GM18517 (cell line): Measurements from ENCODE around the gene C20orf202.
"Not testable (repeated sequence)": the region's sequence is repeated elsewhere in the genome, so short reads cannot be mapped to it uniquely, and the experiment has no call there.

ENCODE experiments used
- ATAC-seq: cut with Tn5 transposase; IDR thresholded peaks from one replicate; pipeline ENCODE4 v1.9.1; 2021; ENCODE audit warnings: mild to moderate bottlenecking, moderate library complexity; ENCODE audit not compliant: unreplicated experiment

The C20orf202 gene

GRCh38 chr20:1207293-1207878, 4.1 kb downstream of the C20orf202 start:
- no peak for ATAC-seq

GRCh38 chr20:1209447-1210387, 6.5 kb downstream of the C20orf202 start:
- ATAC-seq = no peak

DNA sequence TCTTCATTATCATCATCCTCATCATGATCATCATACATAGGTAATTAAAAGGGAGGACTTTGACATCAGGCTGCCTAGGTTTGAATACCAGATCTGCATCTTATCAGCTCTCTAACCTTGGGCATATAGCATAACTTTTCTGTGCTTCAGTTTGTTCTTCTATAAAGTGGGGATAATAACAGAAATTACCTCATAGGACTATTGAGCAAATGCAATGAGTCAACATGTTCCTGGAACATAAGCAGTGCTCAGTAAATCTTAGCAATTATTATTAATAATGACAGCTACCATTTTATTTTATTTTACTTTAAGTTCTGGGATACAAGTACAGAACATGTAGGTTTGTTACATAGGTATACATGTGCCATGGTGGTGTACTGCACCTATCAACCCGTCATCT, 7.2 kb downstream of the C20orf202 start:
- ATAC-seq = no peak

DNA sequence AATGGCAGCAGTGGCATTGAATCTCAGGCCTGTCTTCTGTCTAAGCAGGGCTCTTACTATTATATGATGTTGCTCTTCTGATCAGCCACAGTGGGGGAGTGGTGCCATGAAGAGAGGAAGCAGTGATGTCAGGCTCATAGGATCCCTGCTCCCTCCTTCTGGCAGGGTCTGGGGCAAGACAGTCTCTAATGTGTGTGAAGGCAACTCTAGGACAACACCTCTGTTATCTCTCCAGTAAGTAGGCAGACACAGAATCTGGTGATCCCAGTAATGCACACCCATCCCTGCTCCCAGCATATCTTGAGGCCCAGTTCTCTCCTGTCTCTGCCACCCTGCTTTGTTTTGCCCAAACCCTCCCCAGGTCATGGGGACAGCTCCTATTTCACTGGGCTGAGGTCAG, 8.8 kb downstream of the C20orf202 start:
- ATAC-seq = no peak

GRCh38 chr20:1212607-1213396, 9.5 kb downstream of the C20orf202 start:
- no peak for ATAC-seq

- no peak for ATAC-seq
Observed at GRCh38 chr20:1214838-1215261, 11.6 kb downstream of the C20orf202 start.

DNA sequence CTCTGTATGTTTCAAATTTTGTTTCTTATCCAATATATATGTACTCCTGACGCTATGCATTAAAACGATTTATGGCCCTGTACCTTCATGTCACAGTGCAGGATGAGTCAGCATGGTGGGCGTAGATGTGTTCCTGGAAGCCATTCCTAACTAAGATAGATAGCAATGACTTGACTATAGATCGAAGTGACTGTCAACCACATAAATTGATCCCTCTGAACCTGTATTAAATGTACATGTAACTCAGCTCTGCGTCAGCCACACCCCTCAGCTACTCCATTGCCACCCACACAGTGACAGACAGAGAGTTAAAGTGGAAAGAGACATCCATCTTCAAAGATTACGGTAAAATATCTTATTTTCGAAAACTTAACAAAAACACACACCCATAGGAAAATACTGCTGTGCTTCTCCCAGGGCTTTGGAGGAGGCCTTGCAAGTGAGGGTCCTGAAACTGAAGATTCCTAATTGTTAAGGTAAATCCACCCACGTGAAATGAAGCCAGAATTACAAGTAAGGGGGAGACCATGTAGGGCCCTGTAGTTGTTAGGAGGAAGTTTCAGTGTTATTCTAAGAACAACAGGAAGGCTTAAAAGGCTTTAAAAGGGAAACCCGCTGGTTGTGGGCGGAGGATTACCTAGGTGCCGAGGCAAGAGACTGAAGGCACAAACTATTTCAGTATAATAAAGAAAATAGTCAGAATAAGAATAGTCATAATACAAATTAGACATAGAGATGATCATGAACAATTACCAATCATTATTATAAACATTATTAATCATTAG, 12.3 kb downstream of the C20orf202 start:
- ATAC-seq = no peak

DNA sequence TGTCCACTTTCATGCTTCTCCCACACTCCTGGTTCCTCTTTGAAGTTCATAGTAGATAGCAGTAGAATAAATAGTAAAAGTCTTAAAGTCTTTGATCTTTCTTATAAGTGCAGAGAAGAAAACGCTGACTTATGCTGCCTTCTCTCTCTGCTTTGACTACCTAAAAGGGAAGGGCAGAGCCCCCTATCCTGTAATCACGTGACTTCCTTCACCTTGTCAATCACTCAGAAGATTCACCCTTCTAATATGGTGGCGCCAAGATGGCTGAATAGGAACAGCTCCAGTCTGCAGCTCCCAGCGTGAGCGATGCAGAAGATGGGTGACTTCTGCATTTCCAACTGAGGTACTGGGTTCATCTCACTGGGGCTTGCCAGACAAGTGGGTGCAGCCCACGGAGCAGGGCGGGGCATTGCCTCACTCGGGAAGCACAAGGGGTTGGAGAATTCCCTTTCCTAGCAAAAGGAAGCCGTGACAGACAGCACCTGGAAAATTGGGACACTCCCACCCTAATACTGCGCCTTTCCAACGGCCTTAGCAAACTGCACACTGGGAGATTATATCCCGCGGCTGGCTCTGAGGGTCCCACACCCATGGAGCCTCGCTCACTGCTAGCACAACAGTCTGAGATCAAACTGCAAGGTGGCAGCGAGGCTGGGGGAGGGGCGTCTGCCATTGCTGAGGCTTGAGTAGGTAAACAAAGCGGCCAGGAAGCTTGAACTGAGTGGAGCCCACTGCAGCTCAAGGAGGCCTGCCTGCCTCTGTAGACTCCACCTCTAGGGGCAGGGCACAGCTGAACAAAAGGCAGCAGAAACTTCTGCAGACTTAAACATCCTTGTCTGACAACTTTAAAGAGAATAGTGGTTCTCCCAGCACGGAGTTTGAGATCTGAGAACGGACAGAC, 13.5 kb downstream of the C20orf202 start:
- ATAC-seq = not testable (repeated sequence)

GRCh38 chr20:1222750-1223149, 19.5 kb downstream of the C20orf202 start:
- not testable (repeated sequence) for ATAC-seq

GRCh38 chr20:1224205-1224890, 21.1 kb downstream of the C20orf202 start:
- no peak for ATAC-seq

GRCh38 chr20:1225263-1225782, 22.1 kb downstream of the C20orf202 start:
- ATAC-seq = no peak

DNA sequence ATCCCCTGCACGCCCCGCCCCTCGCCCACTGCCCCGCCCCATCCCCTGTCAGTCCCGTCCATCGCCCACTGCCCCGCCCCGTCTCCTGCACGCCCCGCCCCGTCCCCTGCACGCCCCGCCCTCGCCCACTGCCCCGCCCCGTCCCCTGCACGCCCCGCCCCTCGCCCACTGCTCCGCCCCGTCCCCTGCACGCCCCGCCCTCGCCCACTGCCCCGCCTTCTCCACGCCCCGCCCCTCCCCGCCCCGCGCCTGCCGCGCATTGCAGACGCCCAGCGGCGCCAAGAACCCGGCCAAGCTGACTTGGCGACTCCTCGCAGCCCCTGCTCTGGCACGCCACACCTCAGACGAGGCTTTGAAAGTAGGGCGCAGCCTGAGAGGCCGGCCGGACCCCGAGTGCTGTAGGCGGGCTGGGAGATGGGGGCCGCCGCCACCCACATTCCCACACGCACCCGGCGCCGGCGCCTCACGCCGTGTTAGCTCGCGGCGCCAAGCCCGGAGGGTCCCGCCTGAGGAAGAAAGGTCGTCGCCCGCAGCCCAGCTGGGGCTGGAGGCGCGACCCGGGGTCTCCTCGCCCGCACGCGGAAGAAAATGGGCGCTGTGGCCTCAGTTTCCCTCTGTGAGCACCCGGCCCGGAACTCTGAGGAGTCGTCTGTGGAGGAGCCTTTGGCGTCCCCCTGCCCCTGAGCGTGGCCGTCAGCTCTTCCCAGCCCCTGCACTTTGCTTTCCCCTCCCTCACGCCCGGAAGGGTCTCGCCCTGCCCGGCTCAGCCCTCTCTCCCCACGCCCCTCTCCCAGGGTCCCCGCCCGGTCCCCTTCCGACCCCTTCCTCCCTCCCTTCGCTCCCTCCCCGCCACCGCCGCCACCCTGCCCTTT, 22.8 kb downstream of the C20orf202 start, which contains the start of gene RAD21L1:
RAD21L1 (plus strand) TSS at position 262 of the 872 bp plus-strand sequence. CDS start 2,410 bp downstream, outside the sequence.
- ATAC-seq = no peak

GRCh38 chr20:1229541-1229940, 26.3 kb downstream of the C20orf202 start:
- ATAC-seq = no peak

- peak; percentile 48 for ATAC-seq
Observed at GRCh38 chr20:1232286-1233111, 29.2 kb downstream of the C20orf202 start.

- ATAC-seq = no peak
Observed at GRCh38 chr20:1240549-1240948, 37.3 kb downstream of the C20orf202 start.

DNA sequence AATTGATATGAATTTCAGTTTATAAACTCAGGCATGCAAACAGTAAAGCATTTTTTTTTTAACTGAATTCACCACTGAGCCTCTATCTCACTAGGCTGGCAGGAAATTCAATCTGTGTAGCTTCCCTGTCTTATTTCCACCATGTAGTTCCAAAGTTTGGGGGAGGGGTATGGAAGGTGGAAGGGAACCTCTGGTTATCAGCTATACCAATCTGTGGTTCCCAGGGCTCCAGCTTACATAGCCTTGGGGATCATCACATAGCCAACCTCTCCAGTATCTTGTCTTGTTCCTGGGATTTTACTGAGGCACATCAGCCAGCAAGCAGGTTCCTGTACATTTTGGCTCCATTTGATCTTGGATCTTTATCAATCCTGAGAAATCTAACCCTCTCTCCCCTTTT, 38.2 kb downstream of the C20orf202 start:
- ATAC-seq = no peak

DNA sequence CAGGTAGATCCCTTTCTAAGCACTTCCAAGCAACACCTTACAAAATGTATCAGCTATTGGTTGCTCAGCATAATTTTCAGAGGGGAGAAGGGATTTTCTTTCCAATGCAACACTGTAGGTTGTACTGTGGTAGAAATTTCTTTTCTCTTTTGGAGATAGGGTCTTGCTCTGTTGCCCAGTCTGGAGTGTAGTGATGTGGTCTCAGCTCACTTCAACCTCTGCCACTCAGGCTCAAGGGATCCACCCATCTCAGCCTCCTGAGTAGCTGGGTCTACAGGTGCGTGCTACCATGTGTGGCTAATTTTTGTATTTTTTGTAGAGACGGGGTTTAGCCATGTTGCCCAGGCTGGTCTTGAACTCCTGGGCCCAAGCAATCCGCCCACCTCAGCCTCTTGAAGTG, 38.8 kb downstream of the C20orf202 start:
- ATAC-seq = no peak
